T-helper 9 cell (primary cell): ENCODE measurements around the gene FOXK2.
A peak's percentile ranks its signal among the peaks of the same experiment; 100 is the strongest.
"Not testable (repeated sequence)": the region's sequence is repeated elsewhere in the genome, so short reads cannot be mapped to it uniquely, and the experiment has no call there.

Experiments
- DNase-seq: peaks from one replicate; pipeline ENCODE4 v3.0.0-alpha.2; 2020

FOXK2 gene

GRCh38 chr17:82495844-82496528 lies 23.5 kb upstream of the FOXK2 start:
- DNase-seq: no peak

GRCh38 chr17:82496529-82497434 lies 22.8 kb upstream of the FOXK2 start:
- DNase-seq: peak; percentile 84

- peak; percentile 37 for DNase-seq
Observed at GRCh38 chr17:82497483-82498405, 21.8 kb upstream of the FOXK2 start.

- no peak for DNase-seq
Observed at GRCh38 chr17:82502207-82502606, 17.3 kb upstream of the FOXK2 start.

GRCh38 chr17:82503094-82503727 lies 16.3 kb upstream of the FOXK2 start:
- no peak for DNase-seq

- DNase-seq: no peak
Observed at GRCh38 chr17:82503728-82504308, 15.7 kb upstream of the FOXK2 start.

- DNase-seq: no peak
Observed at GRCh38 chr17:82505296-82505695, 14.2 kb upstream of the FOXK2 start.

GRCh38 chr17:82506402-82506801 lies 13.1 kb upstream of the FOXK2 start:
- DNase-seq: not testable (repeated sequence)

GRCh38 chr17:82507631-82508175 lies 11.8 kb upstream of the FOXK2 start:
- DNase-seq: no peak

GRCh38 chr17:82511642-82512041 lies 7.9 kb upstream of the FOXK2 start:
- not testable (repeated sequence) for DNase-seq

GRCh38 chr17:82513864-82514263 lies 5.7 kb upstream of the FOXK2 start:
- not testable (repeated sequence) for DNase-seq

GRCh38 chr17:82517230-82517865 lies 2.2 kb upstream of the FOXK2 start:
- DNase-seq: no peak

- peak; percentile 30 for DNase-seq
Observed at GRCh38 chr17:82519971-82520903, 705 bp downstream of the FOXK2 start.

GRCh38 chr17:82524540-82524939 lies 5.0 kb downstream of the FOXK2 start:
- DNase-seq: no peak

- DNase-seq: no peak
Observed at GRCh38 chr17:82525712-82526111, 6.2 kb downstream of the FOXK2 start.

GRCh38 chr17:82527898-82528297 lies 8.4 kb downstream of the FOXK2 start:
- no peak for DNase-seq

GRCh38 chr17:82528484-82529265 lies 9.1 kb downstream of the FOXK2 start:
- DNase-seq: no peak

- no peak for DNase-seq
Observed at GRCh38 chr17:82529914-82530300, 10.4 kb downstream of the FOXK2 start.

GRCh38 chr17:82531431-82531881 lies 11.9 kb downstream of the FOXK2 start:
- no peak for DNase-seq
